D721Med (cell line): ENCODE results near the gene ENPP1.

ENCODE experiments used
- DNase-seq: peaks from one replicate; pipeline ENCODE4 v3.0.0; 2011; ENCODE audit warnings: low spot score; ENCODE audit not compliant: insufficient read length
- FAIRE-seq: peaks from 2 replicates; lab custom pipeline; 2011; peaks lifted over from hg19 to GRCh38; lab: Jason Lieb, UNC
- CTCF ChIP-seq: IDR thresholded peaks from 2 replicates; pipeline ENCODE4 v1.5.1; 2012; ENCODE audit warnings: mild to moderate bottlenecking, control low read depth; ENCODE audit not compliant: insufficient read depth; ENCODE audit errors: missing control alignments

The ENPP1 gene

GRCh38 chr6:131795366-131795765, 12.5 kb upstream of the ENPP1 start:
- no peak for TF ChIP-seq CTCF
- no peak for DNase-seq
- no peak for FAIRE-seq

DNA sequence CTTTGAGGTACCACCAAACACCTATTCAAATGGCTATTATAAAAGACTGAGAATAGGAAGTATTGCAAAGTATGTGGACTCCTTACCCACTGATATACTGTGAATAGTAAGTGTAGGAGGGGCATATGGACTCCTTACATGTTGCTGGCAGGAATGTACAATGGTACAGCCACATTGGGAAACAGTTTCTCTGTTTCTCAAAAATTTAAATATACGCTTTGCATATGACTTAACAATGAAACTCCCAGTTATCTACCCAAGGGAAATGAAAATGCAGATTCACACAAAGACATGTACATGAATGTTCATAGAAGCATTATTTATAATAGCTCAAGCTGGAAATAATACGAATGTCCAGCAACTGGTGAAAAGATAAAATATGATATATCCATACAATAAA, 5.5 kb upstream of the ENPP1 start:
- no peak for TF ChIP-seq CTCF
- DNase-seq (no peak), FAIRE-seq (no peak)

DNA sequence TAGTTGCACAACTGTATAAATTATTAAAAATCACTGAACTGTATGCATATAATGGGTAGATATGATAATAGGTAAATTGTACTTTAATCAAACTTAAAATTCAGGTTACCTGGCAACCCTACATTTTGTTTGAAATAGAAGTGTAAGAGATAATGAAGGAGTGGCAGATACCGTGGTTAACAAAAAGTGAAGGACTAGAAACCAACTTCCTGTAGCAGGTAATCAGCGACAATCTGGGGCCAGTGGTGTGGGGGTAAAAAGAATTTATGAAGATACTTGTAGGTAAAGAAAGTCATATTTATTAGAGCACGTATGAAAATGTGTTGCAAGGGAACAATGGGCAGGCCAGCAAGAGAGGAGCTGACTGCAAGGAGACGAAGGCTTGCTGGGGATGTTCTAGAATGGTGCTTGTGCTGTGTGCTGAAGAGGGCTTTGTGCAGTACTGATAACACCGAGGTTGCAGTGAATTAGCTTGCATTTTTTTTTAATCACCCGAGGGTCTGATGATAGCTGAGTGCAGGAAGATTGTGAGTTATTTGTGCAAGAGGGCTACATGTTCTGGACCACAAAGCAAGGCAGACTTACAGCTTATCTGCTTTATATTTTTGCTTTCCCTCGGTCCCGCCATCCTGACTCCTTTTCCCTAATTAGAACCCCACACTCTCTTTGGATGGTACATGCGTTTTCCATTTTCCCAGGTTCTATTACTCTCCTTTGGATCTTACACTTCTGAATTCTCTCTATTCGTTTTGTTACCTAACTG, 4.6 kb upstream of the ENPP1 start:
- no peak for FAIRE-seq
- no peak for DNase-seq
- TF ChIP-seq CTCF, result no peak

DNA sequence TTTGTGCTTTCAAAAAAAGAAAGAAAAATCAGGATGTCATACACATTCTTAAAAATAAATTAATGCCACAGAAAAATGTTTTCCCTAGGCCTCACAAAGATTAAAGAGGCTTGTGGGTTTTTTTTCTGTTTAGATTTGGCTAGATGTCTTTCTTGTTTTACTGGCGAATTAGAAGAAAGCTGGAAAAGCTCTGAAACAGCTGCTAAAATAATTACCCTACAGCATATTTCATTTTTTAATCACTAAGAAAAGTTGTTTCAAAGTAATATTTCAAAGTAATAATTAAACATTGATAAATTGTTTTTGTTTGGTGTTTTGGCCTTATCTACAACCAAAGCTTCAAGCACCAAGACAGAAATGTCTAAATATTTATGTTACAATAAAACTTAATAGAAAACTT, 3.7 kb upstream of the ENPP1 start:
- FAIRE-seq, result no peak
- TF ChIP-seq CTCF, result no peak
- DNase-seq, result no peak

DNA sequence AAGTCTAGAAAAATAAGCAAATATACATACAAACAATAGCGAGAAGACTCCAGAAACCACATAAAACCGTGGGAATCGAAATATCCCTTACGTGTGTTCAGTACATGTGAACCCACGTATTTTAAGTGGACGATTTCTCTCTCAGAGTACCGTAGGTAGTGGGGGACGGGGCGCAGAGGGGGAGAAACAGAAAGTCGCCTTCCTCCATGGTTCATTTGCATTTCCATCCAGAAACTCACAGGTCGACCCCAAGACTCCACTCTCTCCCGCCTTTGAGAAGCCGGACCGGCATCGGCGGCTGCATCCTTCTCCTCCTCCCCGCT, 538 bp upstream of the ENPP1 start:
- DNase-seq, result no peak
- no peak for TF ChIP-seq CTCF
- no peak for FAIRE-seq

DNA sequence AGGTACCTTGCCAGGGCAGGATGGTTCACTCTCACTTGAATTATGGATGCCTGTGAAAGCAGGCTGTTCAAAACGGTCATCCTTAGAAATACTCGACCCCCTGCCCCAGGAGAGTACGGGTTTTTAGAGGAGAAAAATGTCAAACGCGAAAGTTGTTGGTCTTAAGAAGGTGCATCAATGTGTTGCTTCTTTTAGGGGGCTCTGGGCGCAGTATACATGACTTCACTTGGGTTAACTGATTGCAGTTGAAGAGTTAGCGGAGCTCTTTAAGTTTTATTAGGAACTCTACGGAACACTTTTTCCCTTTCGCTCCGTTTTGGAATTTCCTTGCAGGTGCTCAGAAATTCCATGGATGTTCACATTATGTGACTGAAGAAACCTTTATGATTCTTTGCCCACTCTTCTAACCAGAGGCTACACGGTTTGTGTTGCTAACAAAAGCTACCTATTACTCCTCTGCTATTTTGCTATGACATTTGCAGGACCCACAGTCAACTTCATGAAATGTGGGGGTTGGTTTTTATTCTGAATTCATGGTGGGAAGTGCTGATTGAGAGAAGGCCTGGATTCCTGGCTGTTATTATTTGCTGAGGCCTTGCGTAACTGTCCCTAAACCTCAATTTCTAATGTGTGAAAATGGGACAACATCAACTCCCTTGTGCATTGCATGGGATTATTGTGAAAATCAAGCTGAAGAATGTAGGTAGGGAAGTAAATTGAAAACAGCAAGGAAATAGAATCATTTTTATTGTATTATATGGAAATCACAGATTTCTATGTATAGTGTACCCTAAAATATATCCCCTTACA, 845 bp downstream of the ENPP1 start:
- FAIRE-seq, result no peak
- DNase-seq, result no peak
- no peak for TF ChIP-seq CTCF

GRCh38 chr6:131811500-131811899, 3.7 kb downstream of the ENPP1 start:
- FAIRE-seq (no peak), DNase-seq (no peak)
- TF ChIP-seq CTCF, result no peak
